ENCODE data around the gene ASB8.
"Not testable (repeated sequence)": the region's sequence is repeated elsewhere in the genome, so short reads cannot be mapped to it uniquely, and the experiment has no call there.

Gene ASB8

DNA sequence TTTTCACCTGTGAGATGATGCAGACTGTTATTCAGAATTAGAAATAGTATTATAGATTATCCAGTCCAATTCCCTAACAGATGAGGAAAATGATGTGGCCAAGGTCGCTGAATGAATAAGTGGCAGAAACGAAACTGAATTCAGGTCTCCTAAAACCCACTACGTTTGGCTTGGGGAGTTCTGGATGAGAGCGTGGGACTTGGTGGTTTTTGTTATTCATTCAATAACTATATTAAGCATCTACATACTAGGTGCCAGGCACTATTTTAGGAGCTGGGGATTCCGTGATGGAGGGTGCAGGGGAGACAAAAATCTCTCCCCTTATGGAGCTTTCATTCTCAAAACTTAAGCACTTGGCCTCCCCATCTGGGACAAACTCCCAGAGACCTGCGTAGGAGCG, 25.3 kb upstream of the ASB8 start:
- DNase-seq, result peak in 1 of 2 donors; percentile 23

DNA sequence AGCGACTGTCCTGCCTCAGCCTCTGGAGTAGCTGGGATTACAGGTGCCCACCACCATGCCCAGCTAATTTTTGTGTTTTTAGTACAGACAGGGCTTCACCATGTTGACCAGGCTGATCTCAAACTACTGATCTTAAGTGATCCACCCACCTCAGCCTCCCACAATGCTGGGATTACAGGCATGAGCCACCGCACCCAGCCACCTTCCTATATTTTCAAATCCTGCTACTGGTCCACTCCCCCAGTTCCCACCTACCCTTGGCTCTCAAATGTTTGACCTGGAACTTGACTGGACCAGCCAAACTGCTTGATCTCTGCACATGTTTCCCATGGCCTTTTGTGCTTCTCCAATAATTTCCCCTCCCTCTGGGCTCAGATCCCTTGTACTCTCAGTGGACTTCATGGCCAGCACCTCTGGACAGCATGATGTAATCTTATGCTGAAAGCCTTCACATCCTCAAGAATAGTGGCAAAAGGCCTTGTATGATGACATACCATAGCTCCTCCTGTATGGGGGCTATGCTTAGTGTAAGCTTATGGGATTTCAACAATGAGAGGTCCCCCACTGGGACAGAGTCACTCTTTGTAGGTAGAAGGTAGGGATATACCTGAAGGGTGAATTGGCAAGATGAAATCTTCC, 23.7 kb upstream of the ASB8 start:
- DNase-seq, result no peak

DNA sequence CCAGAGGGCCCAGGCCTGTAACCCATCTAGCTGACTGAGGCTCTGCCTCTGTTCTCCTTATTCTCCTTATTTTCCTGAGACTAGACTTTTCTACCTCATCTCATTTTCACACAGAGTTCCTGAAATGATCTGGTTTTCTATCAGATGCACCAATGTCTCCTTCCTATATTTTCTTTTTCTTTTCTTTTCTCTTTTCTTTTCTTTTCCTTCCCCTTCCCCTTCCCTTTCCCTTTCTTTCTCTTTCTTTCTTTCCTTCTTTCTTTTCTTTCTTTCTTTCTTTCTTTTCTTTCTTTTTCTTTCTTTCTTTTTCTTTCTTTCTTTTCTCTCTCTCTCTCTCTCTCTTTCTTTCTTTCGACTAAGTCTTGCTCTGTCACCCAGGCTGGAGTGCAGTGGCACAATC, 23.1 kb upstream of the ASB8 start:
- no peak for DNase-seq

DNA sequence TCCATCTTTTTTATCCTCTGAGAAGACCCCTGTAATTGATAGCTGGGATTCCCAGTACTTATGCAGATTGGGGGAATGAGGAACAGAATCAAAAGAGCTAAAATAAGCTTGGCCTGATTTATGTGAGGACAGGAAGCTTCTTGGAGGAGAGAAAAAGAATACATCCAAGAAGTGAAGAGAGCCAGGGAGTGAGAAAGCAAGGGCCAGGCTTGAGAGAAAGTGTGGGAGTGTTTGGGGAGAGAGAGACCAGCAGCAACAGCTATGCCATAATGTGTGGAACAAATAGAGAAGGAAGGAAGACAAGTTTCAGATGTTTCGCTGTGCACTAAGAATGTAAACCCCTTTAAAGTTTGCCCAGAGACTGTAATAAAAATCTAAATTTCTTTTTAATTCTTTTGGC, 22.2 kb upstream of the ASB8 start:
- no peak for DNase-seq

DNA sequence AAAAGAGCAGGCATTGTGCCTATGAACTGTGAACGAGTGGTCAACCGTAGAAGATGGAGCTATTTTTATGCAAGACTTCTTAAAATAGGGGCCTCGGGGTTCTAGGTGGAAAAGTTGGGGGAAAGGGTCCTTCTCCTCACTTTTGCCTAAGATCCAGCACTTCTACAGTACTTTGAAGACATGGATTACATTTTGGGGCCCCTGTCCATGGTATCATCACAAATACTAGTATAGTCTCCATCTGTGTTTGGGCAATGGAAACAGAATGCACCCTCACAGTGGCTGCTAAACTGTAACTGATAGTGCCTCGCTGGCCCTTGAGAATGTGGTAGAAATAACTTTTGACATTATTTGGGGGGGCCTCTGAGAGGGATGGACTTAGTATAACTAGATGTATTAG, 20.7 kb upstream of the ASB8 start:
- no peak for DNase-seq

DNA sequence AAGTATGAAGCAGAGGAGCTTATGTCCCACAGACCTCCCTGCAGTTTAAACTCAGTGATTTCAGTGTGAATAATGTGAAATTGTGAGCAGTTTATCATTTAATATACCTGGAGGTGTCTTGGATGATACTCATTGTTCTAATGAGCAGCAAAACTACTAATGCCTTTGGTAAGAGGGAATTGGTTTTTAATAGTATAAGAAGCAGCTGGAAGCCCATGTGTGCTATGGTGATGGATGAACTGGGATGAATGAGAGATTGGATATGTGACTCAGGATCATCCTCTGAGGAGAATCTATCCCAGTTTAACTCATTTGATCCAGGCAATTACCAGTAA, 19.1 kb upstream of the ASB8 start:
- no peak for DNase-seq

DNA sequence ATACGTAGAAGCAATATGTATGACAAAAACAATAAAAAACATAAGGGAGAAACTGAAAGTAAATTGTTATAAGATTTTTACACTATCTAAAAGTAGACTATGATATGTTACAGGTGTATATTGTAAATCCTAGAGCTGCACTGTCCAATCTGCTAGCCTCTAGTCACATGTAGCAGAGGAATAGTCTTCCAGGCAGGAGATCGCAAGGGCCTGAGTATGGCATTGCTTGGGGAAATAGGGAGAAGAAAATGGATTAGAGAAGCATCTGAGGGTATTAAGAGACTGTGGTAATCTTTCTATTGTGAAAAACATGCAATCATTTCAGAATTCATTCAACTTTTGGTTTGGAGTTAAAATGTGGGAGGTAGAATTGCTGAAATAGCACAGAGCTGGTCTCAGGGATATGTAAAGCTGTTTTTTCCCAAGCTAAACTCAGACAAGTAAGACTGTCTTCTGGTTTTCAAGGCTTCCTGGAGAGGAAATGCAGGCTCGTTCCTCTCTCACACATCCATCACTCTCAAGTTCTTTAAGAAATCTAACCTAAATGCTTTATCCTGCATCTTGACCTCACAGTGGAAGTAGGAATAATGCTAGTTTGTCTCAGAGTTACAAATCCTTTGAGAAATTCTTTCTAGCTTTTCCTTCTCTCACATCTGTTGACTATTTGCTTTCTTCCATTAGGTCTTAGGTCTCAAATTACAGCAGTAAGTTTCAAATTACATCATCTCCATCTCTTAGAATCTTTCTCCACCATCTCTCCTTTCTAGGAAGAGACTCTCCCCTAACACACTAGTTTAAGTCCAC, 18.5 kb upstream of the ASB8 start:
- DNase-seq, result no peak

DNA sequence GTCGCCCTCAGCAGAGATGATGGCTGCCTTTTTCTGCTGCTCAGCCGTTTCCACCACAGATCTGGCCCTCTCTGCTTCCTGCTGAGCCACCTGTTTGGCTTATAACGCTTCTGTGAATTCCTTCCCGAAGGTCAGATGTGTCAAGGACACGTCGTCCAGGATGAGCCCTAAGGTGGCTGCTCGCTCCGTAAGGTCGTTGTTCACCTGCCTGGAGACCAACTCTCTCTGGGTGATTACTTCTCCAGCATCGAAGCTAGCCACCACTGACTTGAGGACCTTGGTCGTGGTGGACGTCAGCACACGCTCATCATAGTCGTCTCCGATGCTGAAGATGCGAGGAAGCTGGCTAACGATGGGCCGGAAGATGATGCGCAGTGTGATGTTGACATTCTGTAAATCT, 11.7 kb upstream of the ASB8 start:
- DNase-seq, result no peak

DNA sequence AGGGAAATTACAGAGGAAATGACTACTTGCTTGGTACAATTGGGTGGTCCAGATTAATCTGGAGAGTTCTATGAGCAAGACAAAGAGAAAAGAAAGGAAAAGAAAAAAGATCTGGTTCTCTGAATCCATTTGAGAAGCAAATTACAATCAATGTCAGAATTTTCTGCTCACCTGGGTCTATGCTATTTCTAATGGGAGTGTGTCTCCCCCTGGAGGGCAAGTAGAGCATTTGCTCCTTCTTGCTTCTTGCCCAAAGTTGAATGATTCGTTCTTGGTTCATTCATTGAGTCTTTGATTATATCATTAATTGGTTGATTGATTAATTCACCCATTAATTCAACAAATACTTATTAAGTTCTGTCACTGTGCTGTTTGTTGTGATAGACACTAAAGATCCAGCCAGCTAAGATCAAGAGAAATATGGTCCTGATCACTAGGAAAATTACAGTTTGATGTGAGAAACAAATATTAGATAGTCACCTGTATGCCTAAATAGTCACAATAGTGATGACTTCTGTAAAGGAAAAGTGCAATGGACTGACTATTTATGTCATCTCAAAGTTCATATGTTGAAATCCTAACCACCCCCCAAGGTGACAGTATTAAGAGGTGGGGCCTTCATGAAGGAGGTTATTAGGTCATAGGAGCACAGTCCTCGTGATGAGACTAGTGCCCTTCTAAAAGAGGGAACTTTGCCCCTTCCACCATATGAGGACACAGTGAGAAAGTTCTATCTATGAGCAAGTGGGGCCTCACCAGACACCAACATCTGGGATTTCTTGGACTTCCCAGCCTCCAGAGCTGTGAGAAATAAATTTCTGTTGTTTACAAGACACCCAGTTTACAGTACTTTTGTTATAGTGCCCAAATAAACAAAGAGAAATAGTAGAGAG, 8.0 kb upstream of the ASB8 start:
- DNase-seq, result peak; percentile 18 to 63

DNA sequence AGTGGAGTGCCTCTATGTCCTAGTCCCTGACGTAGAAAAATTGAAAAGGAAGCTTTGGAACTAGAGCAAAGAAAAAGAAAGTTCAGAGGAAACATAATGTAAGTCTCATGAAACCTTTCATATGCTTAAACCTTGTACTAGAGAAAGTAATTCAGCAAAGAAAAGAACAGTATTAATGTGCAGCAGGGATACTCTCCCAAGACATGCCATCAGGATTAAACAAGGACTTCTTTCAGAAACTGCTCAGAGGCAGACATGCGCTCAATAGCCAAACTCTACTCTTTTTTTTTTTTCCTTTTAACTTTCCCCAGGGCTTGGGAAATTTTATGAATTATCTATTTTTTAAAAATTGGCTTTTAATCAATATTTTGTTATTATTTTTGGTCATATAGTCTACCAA, 7.1 kb upstream of the ASB8 start:
- DNase-seq, result no peak

DNA sequence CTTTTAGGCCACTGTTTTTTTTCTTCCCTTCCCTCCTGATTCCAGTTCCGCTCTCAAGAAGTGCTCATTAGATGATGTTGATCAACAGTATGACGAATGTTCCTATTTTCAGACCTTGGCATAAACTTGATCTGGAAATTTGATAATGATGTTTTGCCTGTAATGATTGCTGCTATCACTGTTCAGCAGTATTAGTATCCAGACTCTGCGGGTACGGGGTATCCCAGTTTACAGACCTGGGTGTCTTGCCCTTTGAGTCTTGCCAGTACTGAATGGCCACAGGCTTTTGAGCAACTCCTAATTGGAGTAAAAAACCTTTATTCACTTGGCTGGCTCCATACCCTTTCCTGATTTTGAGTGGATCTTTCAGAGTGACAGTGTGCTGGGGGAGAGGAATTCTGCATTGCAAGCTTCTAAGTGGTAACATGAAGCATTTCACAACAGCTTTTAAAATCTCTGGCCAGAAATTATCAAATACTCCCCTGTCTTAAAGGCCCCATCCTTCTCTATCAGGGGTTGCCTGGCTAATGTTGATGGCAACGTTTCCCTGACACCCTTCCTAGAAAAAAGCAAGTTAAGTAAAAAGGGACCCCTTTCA, 5.9 kb upstream of the ASB8 start:
- DNase-seq, result no peak

DNA sequence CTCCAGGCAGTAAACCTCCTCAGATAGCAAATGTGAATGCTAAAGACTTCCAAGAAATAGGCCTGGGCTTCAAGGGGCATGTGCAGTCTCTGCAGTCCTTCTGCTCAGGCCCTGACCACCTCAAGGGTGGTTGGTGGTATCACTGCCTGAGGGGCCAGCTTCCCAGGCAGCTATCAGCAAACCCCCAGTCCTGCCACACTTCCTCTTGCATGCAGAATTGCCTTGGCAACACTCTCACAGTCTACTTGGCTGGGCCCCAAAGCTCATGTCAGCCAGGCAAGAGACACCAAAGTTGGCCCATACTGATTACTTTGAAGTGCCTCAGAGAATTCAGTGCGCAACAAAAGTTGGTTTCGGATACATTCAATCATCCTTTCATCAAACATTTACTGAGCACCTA, 3.5 kb upstream of the ASB8 start:
- DNase-seq, result no peak

DNA sequence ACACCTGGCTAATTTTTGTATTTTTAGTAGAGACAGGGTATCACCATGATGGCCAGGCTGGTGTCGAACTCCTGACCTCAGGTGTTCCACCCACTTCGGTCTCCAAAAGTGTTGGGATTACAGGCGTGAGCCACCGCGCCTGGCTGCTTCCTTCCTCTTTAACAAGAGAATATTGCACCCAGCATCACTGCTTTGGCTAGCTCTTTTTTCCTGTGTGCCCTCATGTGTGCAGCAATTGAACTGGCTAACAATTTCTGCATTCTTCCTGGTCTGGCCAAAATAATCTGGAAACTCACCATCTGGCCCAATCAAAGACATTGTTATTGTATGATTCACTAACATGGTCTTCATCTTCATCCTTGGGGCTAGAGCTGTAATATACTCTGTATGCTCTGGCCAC, 2.7 kb upstream of the ASB8 start:
- DNase-seq, result no peak

DNA sequence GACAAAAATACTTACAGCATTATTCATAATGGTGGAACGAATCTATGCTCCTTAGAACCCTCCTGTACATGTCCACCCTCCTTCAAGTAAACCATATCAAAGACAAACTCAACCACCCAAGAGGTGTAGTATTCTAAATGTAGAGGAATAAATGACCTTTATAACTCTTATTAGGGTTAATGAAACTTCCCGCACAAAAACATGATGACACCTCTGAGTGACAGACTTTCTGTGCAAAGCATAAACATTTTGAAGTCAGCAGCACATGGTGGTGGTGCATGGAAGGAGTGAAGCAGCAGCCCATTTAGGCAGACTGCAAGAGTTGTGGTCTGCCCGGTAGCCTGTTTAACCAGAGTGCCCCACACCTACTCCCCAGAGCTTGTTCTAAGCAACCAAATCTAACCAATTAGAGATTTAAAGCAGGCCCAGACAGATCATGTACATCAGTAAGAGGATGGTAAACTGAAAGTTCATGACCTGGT, 615 bp upstream of the ASB8 start:
- DNase-seq, result no peak

DNA sequence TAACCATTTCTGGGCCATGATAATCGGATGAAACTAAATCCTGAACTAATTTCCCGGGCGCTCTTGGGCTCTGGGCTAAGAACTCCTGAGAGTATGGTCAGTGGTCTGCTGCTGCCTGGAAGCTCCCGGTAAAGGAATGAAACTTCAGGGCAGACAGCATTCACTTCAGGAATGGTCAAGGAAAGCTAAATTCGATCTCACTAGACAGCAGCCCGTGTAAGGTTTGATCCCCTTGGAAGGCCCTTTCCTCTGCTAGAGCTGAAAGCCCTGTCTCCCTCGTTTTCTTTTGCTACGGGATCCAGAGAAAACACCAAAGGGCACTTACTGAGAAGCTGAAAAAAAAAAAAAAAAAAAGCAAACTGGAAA, 680 bp downstream of the ASB8 start:
- DNase-seq, result no peak

DNA sequence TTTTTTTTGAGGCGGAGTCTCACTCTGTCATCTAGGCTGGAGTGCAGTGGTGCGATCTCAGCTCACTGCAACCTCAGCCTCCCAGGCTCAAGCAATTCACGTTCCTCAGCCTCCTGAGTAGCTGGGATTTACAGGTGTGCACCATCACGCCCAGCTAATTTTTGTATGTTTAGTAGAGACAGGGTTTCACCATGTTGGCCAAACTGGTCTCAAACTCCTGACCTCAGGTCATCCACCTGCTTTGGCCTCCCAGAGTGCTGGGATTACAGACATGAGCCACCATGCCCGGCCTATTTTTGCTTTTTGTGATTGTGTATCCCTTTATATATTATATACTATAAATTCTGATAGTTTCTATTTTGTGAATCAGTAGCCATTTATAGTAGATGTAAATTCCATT, 1.5 kb downstream of the ASB8 start:
- DNase-seq, result not testable (repeated sequence)

DNA sequence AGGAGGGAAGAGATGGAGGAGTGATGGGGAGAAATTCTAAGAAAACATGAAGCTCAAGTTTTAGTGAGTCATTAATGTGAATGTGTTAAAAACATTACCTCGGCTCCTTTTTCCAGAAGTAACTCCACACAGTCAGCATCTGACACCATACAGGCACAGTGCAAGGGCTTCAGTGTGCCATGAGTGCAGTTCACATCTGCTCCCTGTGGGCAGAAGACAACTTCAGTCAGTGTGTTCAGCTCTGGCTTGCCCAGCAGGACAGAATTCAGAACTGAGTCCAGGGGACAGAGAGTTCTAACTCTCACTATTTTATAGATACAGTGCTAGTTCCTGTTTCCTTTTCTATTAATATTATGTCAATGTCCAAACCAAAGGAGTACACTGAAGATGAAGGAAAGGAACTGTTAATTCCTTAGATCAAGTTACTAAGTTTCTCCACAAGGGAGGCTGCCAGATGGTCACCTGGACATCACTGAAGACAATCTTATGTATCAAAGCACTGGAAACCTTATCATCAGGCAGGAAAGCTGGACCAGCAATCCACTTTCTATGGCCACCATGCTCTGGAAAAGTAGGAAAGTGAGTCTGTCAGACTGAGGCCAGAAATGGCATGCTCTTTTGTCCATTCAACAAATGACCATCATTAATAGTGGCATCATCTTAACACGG, 6.1 kb downstream of the ASB8 start:
- no peak for DNase-seq

DNA sequence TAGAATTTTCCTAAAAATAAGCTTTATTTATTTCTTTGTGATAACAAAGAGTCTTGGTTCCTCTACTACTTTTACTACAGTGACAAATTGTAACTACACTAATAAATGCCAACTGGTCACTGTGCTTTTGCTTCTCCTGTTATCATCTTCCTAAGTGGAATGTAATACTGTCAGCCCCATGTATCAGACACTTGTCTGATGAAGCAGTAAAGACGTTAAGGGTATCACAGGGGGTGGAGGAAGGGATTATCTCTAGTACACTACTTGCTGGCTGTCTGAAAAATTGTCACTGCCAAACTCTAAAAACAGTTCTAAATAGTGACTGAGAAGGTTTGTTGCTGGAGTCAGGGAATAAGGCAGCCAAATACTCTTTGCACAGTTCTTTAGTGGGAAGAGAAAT, 11.3 kb downstream of the ASB8 start:
- DNase-seq, result no peak

DNA sequence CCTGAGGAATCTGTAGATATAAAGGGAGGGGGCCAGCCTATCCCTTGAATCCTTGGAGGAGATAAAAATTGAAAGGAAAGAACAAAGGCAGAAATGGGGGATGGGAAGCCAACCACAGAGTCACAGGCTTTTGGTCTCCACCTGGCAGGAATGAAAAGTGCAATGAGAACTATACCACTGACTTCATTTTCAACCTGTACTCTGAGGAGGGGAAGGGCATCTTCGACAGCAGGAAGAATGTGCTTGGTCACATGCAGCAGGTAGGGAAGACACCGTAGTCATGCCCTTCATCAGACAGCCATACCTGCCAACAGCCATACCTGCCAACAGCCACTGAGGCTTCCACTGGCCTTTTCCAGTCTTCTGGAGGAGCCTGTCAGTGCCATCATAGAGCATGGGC, 13.4 kb downstream of the ASB8 start:
- no peak for DNase-seq

DNA sequence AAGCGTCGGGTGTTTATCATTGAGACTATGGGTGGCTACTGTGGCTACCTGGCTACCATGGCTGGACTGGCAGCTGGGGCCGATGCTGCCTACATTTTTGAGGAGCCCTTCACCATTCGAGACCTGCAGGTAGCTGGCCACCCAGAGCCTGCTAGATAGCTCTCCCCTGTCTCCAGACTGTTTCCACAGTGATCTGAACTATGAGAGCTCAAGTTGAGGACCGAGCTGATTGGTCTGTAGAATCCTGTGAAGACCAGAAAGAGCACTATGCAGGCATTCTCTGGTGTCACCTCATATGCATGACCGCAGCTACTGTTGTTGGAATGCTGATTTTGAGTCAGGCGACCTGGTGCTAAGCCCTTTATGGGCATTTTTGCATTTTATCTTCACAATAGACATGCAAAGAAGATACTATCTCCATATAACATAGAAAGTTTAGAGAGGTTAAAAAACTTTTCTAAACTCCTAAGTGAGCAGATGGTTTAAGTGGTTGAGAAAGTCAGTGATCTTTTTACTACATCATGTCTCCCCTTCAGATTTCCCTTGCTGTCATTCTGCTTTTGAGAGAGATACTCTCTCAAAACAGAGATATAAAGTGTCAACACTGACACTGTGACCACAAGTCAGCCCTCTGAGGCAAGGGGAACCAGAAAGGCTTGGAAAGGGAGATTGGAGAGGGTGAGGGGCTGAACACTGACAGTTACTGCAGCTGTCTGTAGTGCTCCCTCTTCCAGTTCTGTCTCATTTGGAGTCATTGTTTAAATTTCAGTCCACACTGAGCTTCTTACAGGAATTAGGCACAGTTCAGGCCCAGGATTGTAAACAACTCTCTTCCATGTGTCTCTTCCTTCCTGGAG, 14.3 kb downstream of the ASB8 start:
- DNase-seq, result no peak

DNA sequence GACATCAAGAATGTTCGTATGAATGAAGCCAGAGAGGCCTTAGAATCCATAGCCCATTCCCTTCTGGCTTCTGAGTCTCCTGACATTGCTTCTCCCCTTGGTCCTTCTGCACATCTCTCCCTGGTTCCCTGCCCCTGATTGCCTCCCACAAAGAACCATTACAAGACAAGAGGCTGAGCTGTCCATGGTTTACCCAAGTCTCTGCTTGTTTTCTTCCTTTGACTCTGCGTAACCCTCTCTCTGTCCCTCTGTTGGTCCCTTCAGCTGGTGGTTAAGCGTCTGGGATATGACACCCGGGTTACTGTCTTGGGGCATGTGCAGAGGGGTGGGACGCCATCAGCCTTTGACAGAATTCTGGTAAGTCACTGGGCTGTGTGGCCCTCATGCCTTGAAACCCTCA, 22.3 kb downstream of the ASB8 start:
- DNase-seq, result no peak

DNA sequence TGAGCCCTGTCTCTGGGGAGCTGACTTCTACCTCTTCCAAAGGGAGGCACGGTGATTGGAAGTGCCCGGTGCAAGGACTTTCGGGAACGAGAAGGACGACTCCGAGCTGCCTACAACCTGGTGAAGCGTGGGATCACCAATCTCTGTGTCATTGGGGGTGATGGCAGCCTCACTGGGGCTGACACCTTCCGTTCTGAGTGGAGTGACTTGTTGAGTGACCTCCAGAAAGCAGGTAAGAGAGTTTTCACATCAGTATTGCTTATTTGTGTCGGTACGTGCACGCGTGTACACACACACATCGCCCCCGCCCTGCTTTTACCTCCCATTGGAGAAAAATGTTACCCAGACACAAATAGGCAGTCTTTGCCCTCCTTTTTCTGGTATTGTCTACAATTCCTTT, 24.5 kb downstream of the ASB8 start:
- DNase-seq, result no peak

Measured in stimulated activated CD4-positive, alpha-beta T cell treated with anti-CD3 and anti-CD28 coated beads, Interleukin-2, amount 100 ng/mL, for 24 hours (primary cell).